ENCODE measurements around the gene VWA3B. TPM values are rescaled to one million over a fixed set of nuclear protein-coding genes. Genes with fewer than 3 reads are reported as not detected.

Gene VWA3B
- total RNA-seq, 1 donor from 2014 or later: not detected

GRCh38 chr2:98065808-98066207, 21.2 kb upstream of the VWA3B start:
- no peak for TF ChIP-seq CTCF (IDR thresholded peaks at IDR 0.05; ENCODE audit: unreplicated experiment)
- DNase-seq (ENCODE audit: low spot score in 2 of 2, unreplicated experiment in 2 of 2): no peak
- no peak overlapping the region for H3K4me3 Mint-ChIP-seq
- H3K27me3 Mint-ChIP-seq (ENCODE audit: low read depth): no peaks in the 10 kb centered on the region
- H3K4me1 Mint-ChIP-seq: no peaks in the 10 kb centered on the region
- H3K27ac Mint-ChIP-seq: no peak overlapping the region
- peaks cover 3% of the 10 kb centered on the region for H3K9me3 Mint-ChIP-seq
- H3K36me3 Mint-ChIP-seq: no peaks in the 10 kb centered on the region

- no peaks in the 10 kb centered on the region for H3K4me1 Mint-ChIP-seq
Observed at GRCh38 chr2:98067160-98067559, 19.8 kb upstream of the VWA3B start.

GRCh38 chr2:98070081-98070480, 16.9 kb upstream of the VWA3B start:
- no peak for TF ChIP-seq CTCF (IDR thresholded peaks at IDR 0.05; ENCODE audit: unreplicated experiment)
- Mint-ChIP-seq H3K27me3 (ENCODE audit: low read depth) (no peaks in the 10 kb centered on the region), H3K36me3 (no peaks in the 10 kb centered on the region), H3K4me3 (no peak overlapping the region), H3K27ac (no peak overlapping the region), H3K9me3 (peaks cover 8% of the 10 kb centered on the region), H3K4me1 (no peaks in the 10 kb centered on the region)
- DNase-seq (ENCODE audit: low spot score in 2 of 2, unreplicated experiment in 2 of 2): no peak

More at GRCh38 chr2:98067160-98067559, 19.8 kb upstream of the VWA3B start:
- Mint-ChIP-seq H3K27me3 (ENCODE audit: low read depth) (no peaks in the 10 kb centered on the region), H3K27ac (no peak overlapping the region), H3K36me3 (no peaks in the 10 kb centered on the region), H3K4me3 (no peak overlapping the region), H3K9me3 (no peaks in the 10 kb centered on the region)
- DNase-seq (ENCODE audit: low spot score in 2 of 2, unreplicated experiment in 2 of 2): no peak
- TF ChIP-seq CTCF (IDR thresholded peaks at IDR 0.05; ENCODE audit: unreplicated experiment): no peak

- Mint-ChIP-seq H3K4me3 (no peak overlapping the region), H3K27ac (no peak overlapping the region), H3K27me3 (ENCODE audit: low read depth) (no peaks in the 10 kb centered on the region), H3K9me3 (peaks cover 8% of the 10 kb centered on the region), H3K4me1 (no peaks in the 10 kb centered on the region), H3K36me3 (no peaks in the 10 kb centered on the region)
- TF ChIP-seq CTCF (IDR thresholded peaks at IDR 0.05; ENCODE audit: unreplicated experiment): no peak
- DNase-seq (ENCODE audit: low spot score in 2 of 2, unreplicated experiment in 2 of 2): no peak
Observed at GRCh38 chr2:98072442-98072841, 14.5 kb upstream of the VWA3B start.

- H3K9me3 Mint-ChIP-seq: peaks cover 10% of the 10 kb centered on the region
- no peaks in the 10 kb centered on the region for H3K4me1 Mint-ChIP-seq
- H3K4me3 Mint-ChIP-seq: no peak overlapping the region
- DNase-seq (ENCODE audit: low spot score in 2 of 2, unreplicated experiment in 2 of 2): no peak
- no peak for TF ChIP-seq CTCF (IDR thresholded peaks at IDR 0.05; ENCODE audit: unreplicated experiment)
- peaks cover 5% of the 10 kb centered on the region for H3K27me3 Mint-ChIP-seq (ENCODE audit: low read depth)
- no peaks in the 10 kb centered on the region for H3K36me3 Mint-ChIP-seq
- no peak overlapping the region for H3K27ac Mint-ChIP-seq
Observed at GRCh38 chr2:98078701-98079100, 8.3 kb upstream of the VWA3B start.
